Adrenal gland (tissue), 12 donors: ENCODE data around the gene EYA4. TPM values are rescaled to one million over a fixed set of nuclear protein-coding genes. Genes with fewer than 3 reads are reported as not detected.

Experiments
- DNase-seq, 7 donors: peaks; one replicate each; pipeline ENCODE4 v3.0.0-alpha.2; 2019 to 2020
- H3K27ac ChIP-seq, 5 donors: fragments of 200-600 bp; sonication (generic) in 4 of 5; 1 replicate in 3 of 5; 2 replicates in 2 of 5; pipeline versions ENCODE4 v1.5.1 to v1.8.0; 2016 to 2020; ENCODE audit warnings: mild to moderate bottlenecking in 1 of 5
- H3K27me3 ChIP-seq: fragments of 200-600 bp; 2 replicates; pipeline ENCODE4 v1.8.0; 2021
- H3K36me3 ChIP-seq, 2 donors: fragments of 200-600 bp; replicated peaks in 1 of 2; 1 replicate in 1 of 2; 2 replicates in 1 of 2; pipeline versions ENCODE4 v1.5.1 to v1.8.0; 2018 to 2022
- H3K4me1 ChIP-seq, 2 donors: fragments of 200-600 bp; replicated peaks in 1 of 2; 1 replicate in 1 of 2; 2 replicates in 1 of 2; pipeline versions ENCODE4 v1.5.1 to v1.8.0; 2018 to 2021
- H3K4me3 ChIP-seq, 4 donors: fragments of 200-600 bp; sonication (generic) in 3 of 4; one replicate each; pipeline ENCODE4 v1.5.1; 2016 to 2018
- H3K9me3 ChIP-seq, 3 donors: fragments of 200-600 bp; sonication (generic) in 1 of 3; replicated peaks in 1 of 3; 1 replicate in 2 of 3; 2 replicates in 1 of 3; pipeline versions ENCODE4 v1.5.1 to v1.8.0; 2016 to 2021
- POLR2A ChIP-seq, 2 donors: fragments of 450-650 bp; IDR thresholded peaks; one replicate each; pipeline ENCODE4 v1.6.1; 2017; ENCODE audit warnings: antibody characterized with exemption in 2 of 2, mild to moderate bottlenecking in 2 of 2, moderate library complexity in 1 of 2
- WGBS, 4 donors: extraction: QIAGEN DNeasy Blood & Tissue Kit in 2 of 4; methylation state at CpG; one replicate each; pipeline versions ENCODE4 v1.1.5 to v1.1.7; 2013 to 2017; 5-methylcytosine and 5-hydroxymethylcytosine counted together
- intact Hi-C, 2 donors: fragments of 100-400 bp; cut with DNase I; formaldehyde crosslinking; loops; one replicate each; pipeline versions ENCODE4 v1.14.1 to v1.15.0; 2022 to 2023
- polyA plus RNA-seq, 3 donors: library from polyadenylated mRNA; stranded (reverse); fragments of 200-250 nt in 2 of 3; fragments of 350-450 nt in 1 of 3; fragmentation: Illumina TruSeq in 1 of 3; extraction: RNeasy Lipid Tissue Mini Kit (QIAGEN cat#74804) in 1 of 3; gene quantifications; one replicate each; pipeline ENCODE4 v1.2.3, GENCODE V29; 2013 to 2014
- total RNA-seq, 9 donors: library from RNA; depleted of rRNA in 4 of 9; stranded (reverse); fragments of >200 nt in 4 of 9; fragments of 120-200 nt in 1 of 9; fragmentation: NEBNext Ultra II Directional in 1 of 9; extraction: Animal tissue kit (Norgen Biotek cat#: 25700) in 1 of 9; gene quantifications; one replicate each; pipeline versions ENCODE4 v1.1.0 to v1.2.4, GENCODE V29; 2013 to 2023
- TF ChIP-seq, protein P1 (sequence below), 6 experiments: fragments of 450-650 bp in 4 of 6; fragments of 200-600 bp in 2 of 6; sonication (generic) in 1 of 6; IDR thresholded peaks; 1 replicate in 5 of 6; 2 replicates in 1 of 6; pipeline versions ENCODE4 v1.5.1 to v1.8.0; 2016 to 2021; ENCODE audit warnings: antibody characterized with exemption in 6 of 6, mild to moderate bottlenecking in 2 of 6, moderate library complexity in 1 of 6
- donor health status: healthy with polysubstance abuse.
- donor health status: Bipolar disorder and iron deficiency.
- donor health status: DM: yes; HTN: yes; CAD: no.
- donor health status: DM: no; HTN: no; CAD: no.
- donor health status: DM: no; HTN: no; CAD: no.
- donor health status: DM: yes; HTN: yes; CAD: no.

Gene EYA4
- total and polyA plus RNA-seq, 12 donors = 0.17 to 6.3 (median 1.6) TPM

DNA sequence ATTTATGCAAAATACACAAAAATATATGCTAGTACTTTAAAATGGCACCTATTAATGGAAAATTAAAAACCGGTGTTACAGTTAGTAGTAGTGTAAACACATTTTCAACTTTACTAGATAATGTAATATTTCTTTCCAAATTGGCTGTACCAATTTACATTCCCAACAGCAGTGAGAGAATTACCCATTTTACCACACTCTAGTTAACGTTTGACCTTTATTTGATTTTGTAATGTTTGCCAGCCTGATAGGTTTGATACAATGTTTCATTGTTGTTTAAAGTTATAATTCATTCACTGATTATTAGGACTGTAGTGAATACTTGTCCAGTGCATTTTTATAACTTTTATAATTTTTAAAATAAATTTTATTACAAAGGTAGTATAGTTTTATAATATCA is 182.1 kb downstream of the EYA4 start:
- TF ChIP-seq POLR2A (IDR thresholded peaks at IDR 0.05) = no peak
- TF ChIP-seq, protein P1, sequence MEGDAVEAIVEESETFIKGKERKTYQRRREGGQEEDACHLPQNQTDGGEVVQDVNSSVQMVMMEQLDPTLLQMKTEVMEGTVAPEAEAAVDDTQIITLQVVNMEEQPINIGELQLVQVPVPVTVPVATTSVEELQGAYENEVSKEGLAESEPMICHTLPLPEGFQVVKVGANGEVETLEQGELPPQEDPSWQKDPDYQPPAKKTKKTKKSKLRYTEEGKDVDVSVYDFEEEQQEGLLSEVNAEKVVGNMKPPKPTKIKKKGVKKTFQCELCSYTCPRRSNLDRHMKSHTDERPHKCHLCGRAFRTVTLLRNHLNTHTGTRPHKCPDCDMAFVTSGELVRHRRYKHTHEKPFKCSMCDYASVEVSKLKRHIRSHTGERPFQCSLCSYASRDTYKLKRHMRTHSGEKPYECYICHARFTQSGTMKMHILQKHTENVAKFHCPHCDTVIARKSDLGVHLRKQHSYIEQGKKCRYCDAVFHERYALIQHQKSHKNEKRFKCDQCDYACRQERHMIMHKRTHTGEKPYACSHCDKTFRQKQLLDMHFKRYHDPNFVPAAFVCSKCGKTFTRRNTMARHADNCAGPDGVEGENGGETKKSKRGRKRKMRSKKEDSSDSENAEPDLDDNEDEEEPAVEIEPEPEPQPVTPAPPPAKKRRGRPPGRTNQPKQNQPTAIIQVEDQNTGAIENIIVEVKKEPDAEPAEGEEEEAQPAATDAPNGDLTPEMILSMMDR (IDR thresholded peaks at IDR 0.05) = no peak
- no peak overlapping the region for H3K27ac ChIP-seq
- intact Hi-C loops = no loop called here

DNA sequence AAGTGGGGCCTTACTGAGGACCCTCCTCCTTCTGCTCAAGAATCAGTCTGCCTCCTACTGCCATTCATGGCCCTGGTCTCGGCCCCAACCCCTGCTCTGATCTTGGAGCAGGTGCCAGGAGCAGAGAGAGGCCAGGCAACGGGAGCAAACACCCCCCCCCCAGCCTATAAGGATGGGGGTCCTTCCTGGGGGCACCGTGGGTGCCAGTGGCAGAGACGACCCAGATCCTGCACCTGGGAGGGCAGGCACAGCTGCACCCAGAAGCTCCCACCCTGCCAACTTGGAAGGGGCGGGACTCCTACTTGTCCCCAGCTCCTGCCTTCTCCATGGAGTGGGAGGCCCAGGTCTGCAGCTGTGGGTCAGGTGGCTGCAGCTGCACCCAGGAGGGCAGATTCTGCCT is 183.2 kb downstream of the EYA4 start:
- TF ChIP-seq POLR2A (IDR thresholded peaks at IDR 0.05) = no peak
- TF ChIP-seq, protein P1 (IDR thresholded peaks at IDR 0.05) = no peak
- H3K27me3 ChIP-seq = no peaks in the 10 kb centered on the region
- H3K4me1 ChIP-seq = no peaks in the 10 kb centered on the region
- no peaks in the 10 kb centered on the region for H3K36me3 ChIP-seq
- 74 to 86% (median 82%) methylated on average over 2 to 5 of the region's 5 CpGs for WGBS, 4 donors
- no peaks in the 10 kb centered on the region for H3K9me3 ChIP-seq
- intact Hi-C loops = no loop called here
- H3K27ac ChIP-seq = no peak overlapping the region
- no peak for DNase-seq
- no peak overlapping the region for H3K4me3 ChIP-seq

More for the DNA sequence above, 182.1 kb downstream of the EYA4 start:
- no peaks in the 10 kb centered on the region for H3K27me3 ChIP-seq
- H3K4me3 ChIP-seq = no peak overlapping the region
- no peaks in the 10 kb centered on the region for H3K9me3 ChIP-seq
- DNase-seq = no peak
- WGBS, 4 donors = 55 to 86% (median 58%) methylated on average over 2 of the region's 2 CpGs
- no peaks in the 10 kb centered on the region for H3K36me3 ChIP-seq
- no peaks in the 10 kb centered on the region for H3K4me1 ChIP-seq

DNA sequence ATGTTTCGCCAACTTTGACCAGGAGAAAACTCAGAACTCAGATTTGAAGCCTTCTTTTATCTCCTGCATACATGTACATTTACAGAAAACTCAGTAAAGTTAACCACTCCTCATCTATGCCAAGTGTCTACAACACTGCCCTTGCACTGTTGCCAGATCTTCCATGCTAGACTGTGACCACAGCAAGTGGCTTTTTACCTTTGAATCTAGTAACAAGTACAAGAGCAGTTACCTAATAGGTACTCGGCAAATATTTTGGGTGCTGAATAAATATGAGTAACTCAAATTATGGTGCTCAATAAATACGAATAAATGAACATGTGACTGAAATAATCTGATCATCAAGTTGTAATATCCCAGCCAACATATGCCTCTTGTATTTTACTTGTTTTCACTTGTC is 184.9 kb downstream of the EYA4 start:
- H3K36me3 ChIP-seq = no peaks in the 10 kb centered on the region
- no peak overlapping the region for H3K4me3 ChIP-seq
- H3K4me1 ChIP-seq = no peaks in the 10 kb centered on the region
- no peaks in the 10 kb centered on the region for H3K9me3 ChIP-seq
- DNase-seq = no peak
- WGBS, 4 donors = 76 to 83% (median 82%) methylated on average over 3 of the region's 3 CpGs
- TF ChIP-seq, protein P1 (IDR thresholded peaks at IDR 0.05) = no peak
- TF ChIP-seq POLR2A (IDR thresholded peaks at IDR 0.05) = no peak
- no peak overlapping the region for H3K27ac ChIP-seq
- intact Hi-C loops = no loop called here
- no peaks in the 10 kb centered on the region for H3K27me3 ChIP-seq

DNA sequence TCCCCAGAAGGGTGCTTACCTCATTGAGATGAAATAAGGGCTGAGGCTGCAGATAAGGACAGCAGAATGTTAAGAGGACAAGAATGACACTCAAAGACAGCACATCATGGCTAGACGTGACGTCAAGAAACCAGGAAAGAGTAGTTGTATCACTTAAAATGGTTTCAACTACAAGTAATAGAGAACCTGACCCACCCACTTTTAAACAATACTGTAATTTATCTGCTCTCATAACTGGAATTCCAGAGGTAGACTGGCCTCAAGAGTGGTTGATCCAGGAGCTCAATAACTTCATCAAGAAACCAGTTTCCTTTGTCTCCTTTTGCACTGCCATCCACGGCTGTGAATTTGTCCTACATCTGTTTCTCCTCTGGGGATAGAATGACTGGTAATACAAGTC is 187.1 kb downstream of the EYA4 start:
- 81 to 91% (median 83%) methylated on average over 3 of the region's 3 CpGs for WGBS, 4 donors
- intact Hi-C loops = no loop called here
- no peaks in the 10 kb centered on the region for H3K4me1 ChIP-seq
- H3K4me3 ChIP-seq = no peak overlapping the region
- H3K36me3 ChIP-seq = no peaks in the 10 kb centered on the region
- TF ChIP-seq, protein P1 (IDR thresholded peaks at IDR 0.05) = no peak
- TF ChIP-seq POLR2A (IDR thresholded peaks at IDR 0.05) = no peak
- no peaks in the 10 kb centered on the region for H3K27me3 ChIP-seq
- no peaks in the 10 kb centered on the region for H3K9me3 ChIP-seq
- no peak for DNase-seq
- H3K27ac ChIP-seq = no peak overlapping the region
